22Rv1 (cell line): ENCODE results near the gene GAS2L3.

Experiments used
- CTCF ChIP-seq: fragments of 450-650 bp; IDR thresholded peaks from 2 replicates; pipeline ENCODE4 v1.5.1; 2017; ENCODE audit warnings: mild to moderate bottlenecking
- ZFX ChIP-seq: fragments of 450-650 bp; IDR thresholded peaks from 2 replicates; pipeline ENCODE4 v1.6.1; 2017; ENCODE audit warnings: antibody characterized with exemption, borderline replicate concordance

DNA sequence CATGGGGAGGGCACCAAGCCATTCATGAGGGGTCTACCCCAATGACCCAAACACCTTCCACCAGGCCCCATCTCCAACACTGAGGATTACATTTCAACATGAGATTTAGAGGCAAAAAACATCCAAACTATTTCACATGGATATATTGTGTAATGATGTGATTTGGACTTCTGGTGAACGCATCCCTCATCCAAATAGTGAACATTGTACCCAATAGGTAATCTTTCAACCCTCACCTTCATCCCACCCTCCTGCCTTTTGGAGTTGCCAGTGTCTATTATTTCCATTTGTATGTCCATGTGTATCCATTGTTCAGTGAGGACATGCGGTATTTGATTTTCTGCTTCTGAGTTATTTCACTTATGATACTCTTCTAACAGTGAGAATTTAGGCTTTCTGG lies 16.1 kb upstream of the GAS2L3 start:
- TF ChIP-seq CTCF (no peak), ZFX (no peak)
